Memory B cell (primary cell): ENCODE data around the gene ELF4.
"Not testable (repeated sequence)": the region's sequence is repeated elsewhere in the genome, so short reads cannot be mapped to it uniquely, and the experiment has no call there.

ENCODE experiments used
- ATAC-seq: fragments of 150-1000 bp; cut with Tn5 transposase; 2 replicates; pipeline ENCODE4 v1.10.0; 2021; ENCODE audit warnings: low read depth, mild to moderate bottlenecking, moderate library complexity
- DNase-seq, 2 donors: peaks; one replicate each; pipeline ENCODE4 v3.0.0; 2022; ENCODE audit warnings: low spot score in 2 of 2
- H3K27ac Mint-ChIP-seq: one replicate; pipeline ENCODE4 v1.8.0; 2022; ENCODE audit warnings: mild to moderate bottlenecking, moderate library complexity, mixed read lengths
- H3K27me3 Mint-ChIP-seq: one replicate; pipeline ENCODE4 v1.8.0; 2022; ENCODE audit warnings: mixed read lengths
- H3K36me3 Mint-ChIP-seq: one replicate; pipeline ENCODE4 v1.8.0; 2022; ENCODE audit warnings: mild to moderate bottlenecking, mixed read lengths
- H3K4me1 Mint-ChIP-seq: one replicate; pipeline ENCODE4 v1.8.0; 2022; ENCODE audit warnings: mixed read lengths
- H3K4me3 Mint-ChIP-seq: one replicate; pipeline ENCODE4 v1.8.0; 2022; ENCODE audit warnings: mild to moderate bottlenecking, moderate library complexity, mixed read lengths
- H3K9me3 Mint-ChIP-seq: one replicate; pipeline ENCODE4 v1.8.0; 2022; ENCODE audit warnings: mixed read lengths

The ELF4 gene

GRCh38 chrX:130120746-130121504 lies 10.6 kb upstream of the ELF4 start:
- Mint-ChIP-seq H3K4me3 (peak overlapping the region; percentile 75), H3K36me3 (peaks cover 3% of the 10 kb centered on the region), H3K27ac (no peak overlapping the region), H3K4me1 (peaks cover 12% of the 10 kb centered on the region), H3K27me3 (no peaks in the 10 kb centered on the region), H3K9me3 (no peaks in the 10 kb centered on the region)
- peak; percentile 88 for ATAC-seq
- peak; percentile 55 to 72 for DNase-seq

GRCh38 chrX:130120321-130120731 lies 10.0 kb upstream of the ELF4 start:
- peak; percentile 52 for ATAC-seq
- Mint-ChIP-seq H3K4me3 (peak overlapping the region; percentile 75), H3K4me1 (peaks cover 14% of the 10 kb centered on the region), H3K27me3 (no peaks in the 10 kb centered on the region), H3K27ac (no peak overlapping the region), H3K36me3 (peaks cover 3% of the 10 kb centered on the region), H3K9me3 (no peaks in the 10 kb centered on the region)
- DNase-seq, result no peak

- H3K9me3 Mint-ChIP-seq, result no peaks in the 10 kb centered on the region
- no peak for ATAC-seq
- H3K36me3 Mint-ChIP-seq, result no peaks in the 10 kb centered on the region
- H3K4me1 Mint-ChIP-seq, result peaks cover 17% of the 10 kb centered on the region
- H3K4me3 Mint-ChIP-seq, result peak overlapping the region; percentile 46
- no peak for DNase-seq
- no peaks in the 10 kb centered on the region for H3K27me3 Mint-ChIP-seq
- H3K27ac Mint-ChIP-seq, result no peak overlapping the region
Observed at GRCh38 chrX:130119312-130119898, 9.1 kb upstream of the ELF4 start.

- Mint-ChIP-seq H3K27me3 (no peaks in the 10 kb centered on the region), H3K4me1 (peaks cover 17% of the 10 kb centered on the region), H3K36me3 (no peaks in the 10 kb centered on the region), H3K27ac (peak overlapping the region; percentile 86), H3K9me3 (no peaks in the 10 kb centered on the region), H3K4me3 (peak overlapping the region; percentile 46)
- ATAC-seq (no peak), DNase-seq (no peak)
Observed at GRCh38 chrX:130118441-130119311, 8.4 kb upstream of the ELF4 start.

- H3K4me3 Mint-ChIP-seq, result no peak overlapping the region
- DNase-seq (no peak), ATAC-seq (no peak)
- H3K9me3 Mint-ChIP-seq, result no peaks in the 10 kb centered on the region
- peaks cover 17% of the 10 kb centered on the region for H3K4me1 Mint-ChIP-seq
- no peaks in the 10 kb centered on the region for H3K36me3 Mint-ChIP-seq
- H3K27me3 Mint-ChIP-seq, result no peaks in the 10 kb centered on the region
- no peak overlapping the region for H3K27ac Mint-ChIP-seq
Observed at GRCh38 chrX:130117166-130117565, 6.9 kb upstream of the ELF4 start.

- H3K9me3 Mint-ChIP-seq, H3K36me3 Mint-ChIP-seq, DNase-seq, ATAC-seq, H3K4me3 Mint-ChIP-seq, H3K27me3 Mint-ChIP-seq, H3K27ac Mint-ChIP-seq: not testable (repeated sequence)
- peaks cover 19% of the 10 kb centered on the region for H3K4me1 Mint-ChIP-seq
Observed at GRCh38 chrX:130115119-130115885, 5.0 kb upstream of the ELF4 start.

- Mint-ChIP-seq H3K36me3 (no peaks in the 10 kb centered on the region), H3K4me3 (no peak overlapping the region), H3K27ac (no peak overlapping the region), H3K27me3 (no peaks in the 10 kb centered on the region), H3K4me1 (peaks cover 15% of the 10 kb centered on the region), H3K9me3 (no peaks in the 10 kb centered on the region)
- ATAC-seq (no peak), DNase-seq (no peak)
Observed at GRCh38 chrX:130114141-130114588, 3.9 kb upstream of the ELF4 start.

GRCh38 chrX:130111220-130112154 lies 1.2 kb upstream of the ELF4 start:
- DNase-seq, result no peak
- H3K4me1 Mint-ChIP-seq, result peaks cover 12% of the 10 kb centered on the region
- no peak overlapping the region for H3K27ac Mint-ChIP-seq
- no peaks in the 10 kb centered on the region for H3K27me3 Mint-ChIP-seq
- peak overlapping the region; percentile 71 for H3K4me3 Mint-ChIP-seq
- no peak for ATAC-seq
- H3K36me3 Mint-ChIP-seq, result peaks cover 3% of the 10 kb centered on the region
- no peaks in the 10 kb centered on the region for H3K9me3 Mint-ChIP-seq

- Mint-ChIP-seq H3K27ac (peak overlapping the region; percentile 87), H3K36me3 (peaks cover 3% of the 10 kb centered on the region), H3K9me3 (no peaks in the 10 kb centered on the region), H3K4me1 (peaks cover 16% of the 10 kb centered on the region), H3K27me3 (no peaks in the 10 kb centered on the region), H3K4me3 (peak overlapping the region; percentile 96)
- no peak for DNase-seq
- peak; percentile 10 for ATAC-seq
Observed at GRCh38 chrX:130109429-130110378, 593 bp downstream of the ELF4 start.

- DNase-seq (no peak), ATAC-seq (peak; percentile 65)
- no peaks in the 10 kb centered on the region for H3K27me3 Mint-ChIP-seq
- peaks cover 4% of the 10 kb centered on the region for H3K36me3 Mint-ChIP-seq
- H3K27ac Mint-ChIP-seq, result peak overlapping the region; percentile 87
- peaks cover 23% of the 10 kb centered on the region for H3K4me1 Mint-ChIP-seq
- peak overlapping the region; percentile 96 for H3K4me3 Mint-ChIP-seq
- H3K9me3 Mint-ChIP-seq, result no peaks in the 10 kb centered on the region
Observed at GRCh38 chrX:130108647-130109428, 1.5 kb downstream of the ELF4 start.

- peaks cover 6% of the 10 kb centered on the region for H3K36me3 Mint-ChIP-seq
- DNase-seq (no peak), ATAC-seq (no peak)
- no peaks in the 10 kb centered on the region for H3K9me3 Mint-ChIP-seq
- H3K4me3 Mint-ChIP-seq, result peak overlapping the region; percentile 45
- H3K27ac Mint-ChIP-seq, result peak overlapping the region; percentile 68
- peaks cover 31% of the 10 kb centered on the region for H3K4me1 Mint-ChIP-seq
- no peaks in the 10 kb centered on the region for H3K27me3 Mint-ChIP-seq
Observed at GRCh38 chrX:130106071-130106470, 4.2 kb downstream of the ELF4 start.
